Measurements from ENCODE around the gene EGFLAM.
A peak's percentile ranks its signal among the peaks of the same experiment; 100 is the strongest.

Gene EGFLAM

GRCh38 chr5:38423276-38424147 is 165.2 kb downstream of the EGFLAM start:
- no peak for DNase-seq

DNA sequence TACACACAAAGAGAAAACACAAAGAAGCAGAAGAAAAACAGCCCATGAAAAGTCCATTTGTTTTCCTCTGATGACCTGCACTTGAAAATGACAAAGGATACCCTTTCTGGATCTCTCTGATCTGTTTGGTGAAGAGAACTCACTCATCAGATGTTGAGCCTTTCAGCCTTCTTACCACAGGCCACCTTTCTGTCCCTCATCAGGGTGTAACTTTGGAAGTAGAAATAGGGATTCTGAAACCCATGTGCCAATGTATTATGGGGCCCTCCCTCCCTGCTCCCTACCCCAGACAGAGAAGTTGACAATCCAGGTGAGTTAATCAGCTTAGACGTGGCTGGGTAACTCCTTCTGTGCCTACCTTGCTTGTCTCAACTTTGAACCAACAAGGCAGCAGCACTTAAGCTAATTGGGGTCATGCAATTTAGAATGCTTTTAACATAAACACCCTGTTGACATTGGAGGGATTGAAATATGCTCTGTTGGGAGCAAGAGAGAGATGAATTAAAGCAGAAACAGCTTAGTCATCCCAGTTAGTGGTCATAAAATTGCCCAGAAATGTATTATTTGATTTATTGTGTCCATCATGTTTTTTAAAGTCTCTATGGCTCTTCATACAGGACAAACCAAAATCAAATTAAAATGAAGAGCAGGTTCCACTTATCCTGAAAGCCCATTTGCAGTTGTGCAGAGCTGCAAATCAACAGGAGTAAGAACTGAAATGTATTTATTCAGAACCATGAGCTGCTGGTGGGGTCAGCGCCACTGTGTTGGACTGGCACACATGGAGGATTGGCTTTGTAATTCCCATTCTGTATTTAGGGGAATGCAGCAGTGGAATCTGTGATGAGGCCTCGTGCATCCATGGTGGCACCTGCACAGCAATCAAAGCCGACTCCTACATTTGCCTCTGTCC is 166.0 kb downstream of the EGFLAM start:
- DNase-seq, result no peak

DNA sequence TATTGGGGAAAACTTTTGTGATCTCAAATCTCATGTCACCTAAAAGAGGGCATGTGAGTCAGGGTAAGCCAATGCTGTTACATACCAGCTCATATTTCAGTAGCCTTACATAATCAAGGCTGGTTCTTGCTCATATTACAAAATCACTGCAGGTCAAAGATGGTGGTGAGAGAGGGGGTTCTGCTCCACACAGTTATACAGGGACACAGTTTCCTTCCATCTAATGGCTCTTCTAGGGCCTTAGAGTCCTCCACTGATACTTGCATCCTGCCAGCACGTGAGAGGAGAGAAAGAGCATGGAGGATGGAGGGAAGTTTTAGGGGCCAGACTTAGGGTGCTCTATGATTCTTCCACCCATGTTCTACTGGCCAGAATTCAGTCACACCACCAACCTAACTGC is 168.1 kb downstream of the EGFLAM start:
- no peak for DNase-seq

DNA sequence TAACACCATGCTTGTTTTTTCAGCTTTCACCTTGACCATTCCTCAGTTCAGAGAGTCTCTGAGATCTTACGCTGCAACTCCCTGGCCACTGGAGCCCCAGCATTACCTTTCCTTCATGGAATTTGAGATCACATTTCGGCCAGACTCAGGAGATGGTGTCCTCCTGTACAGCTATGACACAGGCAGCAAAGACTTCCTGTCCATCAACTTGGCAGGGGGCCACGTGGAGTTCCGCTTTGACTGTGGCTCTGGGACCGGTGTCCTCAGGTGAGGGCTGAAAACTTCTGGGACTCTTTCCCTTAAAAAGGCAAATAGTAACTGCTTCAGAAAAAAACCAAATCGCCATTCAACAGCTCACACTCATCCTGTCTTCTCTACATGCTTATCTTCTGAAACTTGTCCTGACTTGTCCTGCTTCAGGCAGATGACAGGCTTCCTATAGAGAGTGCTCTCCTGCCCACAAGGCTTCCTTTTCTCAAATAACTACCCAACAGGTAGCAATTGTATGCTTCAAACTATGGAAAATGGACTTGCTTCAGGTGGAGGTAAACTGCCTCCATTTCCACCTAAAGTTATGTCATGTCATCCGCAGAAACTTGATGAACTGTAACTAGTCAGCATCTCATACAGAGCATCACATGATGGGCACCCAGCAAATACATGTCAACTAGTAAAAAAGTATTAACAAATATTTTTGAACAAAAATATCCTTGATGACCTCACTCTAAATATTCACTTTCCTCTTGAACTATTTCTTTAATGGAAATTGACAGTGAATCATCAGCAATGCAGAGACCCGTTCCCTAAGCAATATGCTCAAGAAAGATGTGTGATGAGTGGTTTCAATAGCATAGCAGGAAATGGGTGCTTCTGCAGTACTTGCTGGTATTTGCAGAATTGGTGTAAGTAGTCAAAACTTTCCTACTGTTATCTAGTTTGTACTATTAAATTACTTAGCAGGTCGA is 168.9 kb downstream of the EGFLAM start:
- no peak for DNase-seq

GRCh38 chr5:38431242-38431853 is 173.0 kb downstream of the EGFLAM start:
- no peak for DNase-seq

- DNase-seq, result no peak
Measured at GRCh38 chr5:38433160-38433861, 175.0 kb downstream of the EGFLAM start.

DNA sequence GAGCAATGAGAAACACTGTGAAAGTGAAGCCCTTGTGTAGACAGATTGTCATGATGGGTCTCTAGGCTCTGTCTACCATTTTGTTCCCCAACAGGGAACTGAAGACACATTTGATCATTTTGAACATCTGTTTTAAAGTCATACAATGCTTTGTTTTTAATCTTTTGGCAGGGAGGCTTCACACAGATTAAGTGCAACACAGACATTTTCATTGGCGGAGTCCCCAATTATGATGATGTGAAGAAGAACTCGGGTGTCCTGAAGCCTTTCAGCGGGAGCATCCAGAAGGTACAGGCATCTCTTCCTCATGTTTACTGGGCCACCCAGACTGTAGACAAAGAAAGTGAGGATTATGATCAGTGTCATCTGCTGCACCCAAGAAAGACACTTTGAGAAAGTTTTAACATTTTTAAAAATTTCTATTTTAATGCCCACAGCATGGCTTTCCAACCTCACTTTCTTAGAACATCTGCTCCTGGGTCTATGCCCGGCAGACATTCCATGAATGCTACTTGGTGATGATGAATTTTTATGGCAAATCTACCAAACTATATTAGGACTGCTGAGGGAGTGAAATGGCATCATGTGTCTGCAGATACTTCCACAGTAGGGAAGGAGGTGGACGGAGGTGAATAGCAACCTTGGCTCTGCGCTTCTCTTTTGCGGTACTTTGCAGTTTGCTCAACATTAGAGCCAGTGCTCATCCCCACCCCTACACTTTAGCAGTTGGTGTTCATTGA is 176.8 kb downstream of the EGFLAM start:
- DNase-seq, result no peak

DNA sequence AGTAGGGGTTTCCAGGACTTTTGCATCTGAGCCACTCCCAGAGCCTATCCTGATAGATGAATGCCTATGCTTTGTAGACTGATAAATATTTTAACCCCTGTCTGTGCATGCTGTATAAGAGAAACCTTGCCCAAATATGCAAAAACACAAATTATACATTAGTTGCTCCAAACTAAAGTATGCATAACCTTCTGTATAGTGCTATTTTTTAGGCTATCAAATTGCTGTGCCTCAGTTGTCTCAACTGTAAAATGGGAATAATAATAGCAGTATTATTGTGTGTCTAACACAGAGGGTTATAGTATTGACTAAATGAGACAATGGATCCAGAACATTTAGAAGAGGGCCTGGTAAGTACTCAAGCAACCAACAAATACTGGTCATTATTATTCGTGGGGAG is 180.4 kb downstream of the EGFLAM start:
- DNase-seq, result no peak

GRCh38 chr5:38441453-38442246 is 183.3 kb downstream of the EGFLAM start:
- peak; percentile 91 for DNase-seq

- no peak for DNase-seq
Measured at GRCh38 chr5:38442247-38442573, 183.9 kb downstream of the EGFLAM start.

GRCh38 chr5:38443390-38443789 is 185.0 kb downstream of the EGFLAM start:
- DNase-seq, result no peak

GRCh38 chr5:38445374-38446028 is 187.1 kb downstream of the EGFLAM start:
- DNase-seq, result no peak

GRCh38 chr5:38446029-38446522 is 187.7 kb downstream of the EGFLAM start:
- DNase-seq, result no peak

GRCh38 chr5:38447056-38447455 is 188.7 kb downstream of the EGFLAM start:
- DNase-seq, result no peak

- DNase-seq, result no peak
Measured at GRCh38 chr5:38447786-38448185, 189.4 kb downstream of the EGFLAM start.

DNA sequence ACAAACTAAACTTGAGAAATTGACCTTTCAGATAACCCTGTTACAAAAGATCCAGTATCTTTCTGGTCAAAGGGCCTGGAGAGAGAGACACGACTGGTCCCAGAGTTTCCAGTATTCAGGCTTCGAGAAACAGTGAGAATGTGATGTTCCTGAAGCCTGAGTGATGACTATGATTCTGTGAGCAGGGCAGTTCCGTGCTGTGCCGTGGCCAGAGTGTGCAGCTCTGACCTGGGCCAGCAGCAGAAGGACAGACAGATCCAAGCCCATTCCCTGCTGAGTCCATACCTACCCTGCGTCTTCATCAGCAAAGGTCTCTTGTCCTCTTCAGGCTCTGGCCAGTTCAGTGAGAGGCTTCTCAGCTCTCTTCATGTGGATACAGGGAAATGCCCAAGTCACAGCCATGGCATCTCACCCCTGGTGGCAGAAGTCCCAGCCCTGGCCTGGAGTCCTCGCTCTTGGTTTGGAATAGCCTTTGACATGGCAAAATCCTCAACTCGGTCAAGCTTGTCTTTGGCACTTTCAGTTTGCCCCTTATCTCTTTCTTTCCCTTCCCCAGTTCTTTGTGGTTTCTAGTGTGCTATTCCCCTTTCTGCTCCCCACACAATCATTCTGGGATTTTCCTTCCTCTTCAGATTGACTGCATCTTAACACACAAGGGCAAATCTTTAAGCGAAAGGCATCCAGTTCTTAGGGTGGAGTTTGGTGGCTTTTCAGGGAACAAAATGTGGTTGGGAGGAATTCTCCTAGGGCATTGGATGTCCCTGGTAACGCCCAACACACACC is 190.4 kb downstream of the EGFLAM start:
- no peak for DNase-seq

GRCh38 chr5:38450627-38451026 is 192.3 kb downstream of the EGFLAM start:
- DNase-seq, result no peak

GRCh38 chr5:38451074-38451725 is 192.8 kb downstream of the EGFLAM start:
- no peak for DNase-seq
